SU-DHL-6 (cell line): ENCODE results near the gene MAGI3.

Experiments used
- H2AFZ ChIP-seq: fragments of 200-600 bp; sonication (generic); 2 replicates; pipeline ENCODE4 v1.6.1; 2014; ENCODE audit warnings: low read depth, mild to moderate bottlenecking, moderate library complexity, mixed read lengths, antibody characterized with exemption, low read length; ENCODE audit not compliant: severe bottlenecking
- H3F3A ChIP-seq: fragments of 200-600 bp; shearing (Covaris generic); 2 replicates; pipeline ENCODE4 v1.6.0; 2016; ENCODE audit warnings: antibody characterized with exemption, mild to moderate bottlenecking; ENCODE audit not compliant: insufficient read depth
- H3K27ac ChIP-seq: fragments of 200-600 bp; sonication (generic); 2 replicates; pipeline ENCODE4 v1.5.1; 2016; ENCODE audit warnings: low read depth, mild to moderate bottlenecking, low read length, moderate library complexity, mixed read lengths
- H3K27me3 ChIP-seq: fragments of 200-600 bp; sonication (generic), shearing (Covaris generic); 2 replicates; pipeline ENCODE4 v1.6.0; 2014; ENCODE audit warnings: mild to moderate bottlenecking, low read length
- H3K36me3 ChIP-seq: fragments of 200-600 bp; sonication (generic); 2 replicates; pipeline ENCODE4 v1.6.1; 2014; ENCODE audit warnings: mild to moderate bottlenecking, low read length, mixed read lengths
- H3K4me2 ChIP-seq: fragments of 300-600, 200-600 bp; shearing (Covaris generic), sonication (generic); 2 replicates; pipeline ENCODE4 v1.6.0; 2014; ENCODE audit warnings: low read length, low read depth, mild to moderate bottlenecking; ENCODE audit not compliant: poor library complexity, severe bottlenecking
- H3K4me3 ChIP-seq: fragments of 200-600 bp; sonication (generic); 2 replicates; pipeline ENCODE4 v1.5.1; 2014; ENCODE audit warnings: antibody characterized with exemption, low read length, mild to moderate bottlenecking, mixed read lengths; ENCODE audit not compliant: insufficient read depth, poor library complexity, severe bottlenecking
- H3K79me2 ChIP-seq: fragments of 200-600 bp; sonication (generic); 2 replicates; pipeline ENCODE4 v1.6.1; 2014; ENCODE audit warnings: mild to moderate bottlenecking, low read length, moderate library complexity; ENCODE audit not compliant: insufficient read depth
- H3K9ac ChIP-seq: fragments of 200-600 bp; sonication (generic); 2 replicates; pipeline ENCODE4 v1.7.0; 2014; ENCODE audit warnings: mild to moderate bottlenecking, low read length
- H3K9me2 ChIP-seq: fragments of 200-600 bp; sonication (generic); replicated peaks from 2 replicates; pipeline ENCODE4 v1.6.1; 2014; ENCODE audit warnings: low read length; ENCODE audit not compliant: insufficient read depth
- H3K9me3 ChIP-seq: fragments of 200-600 bp; sonication (generic); 2 replicates; pipeline ENCODE4 v1.6.1; 2014; ENCODE audit warnings: low read length, mixed read lengths; ENCODE audit not compliant: insufficient read depth
- H4K20me1 ChIP-seq: fragments of 200-600 bp; sonication (generic); 2 replicates; pipeline ENCODE4 v1.6.1; 2014; ENCODE audit warnings: low read depth, mild to moderate bottlenecking, antibody characterized with exemption, low read length, moderate library complexity, mixed read lengths
- EZH2phosphoT487 ChIP-seq: fragments of 200-600 bp; sonication (generic), shearing (Covaris generic); conservative IDR thresholded peaks from 2 replicates; pipeline ENCODE4 v1.6.1; 2018; ENCODE audit warnings: mild to moderate bottlenecking, antibody characterized with exemption, low read length, moderate library complexity, mixed read lengths
- TF ChIP-seq, protein P1 (sequence below): fragments of 200-600 bp; sonication (generic); IDR thresholded peaks from one replicate; pipeline ENCODE4 v1.5.1; 2017; ENCODE audit warnings: antibody characterized with exemption, mild to moderate bottlenecking, low read length, moderate library complexity; ENCODE audit not compliant: insufficient read depth, poor library complexity, severe bottlenecking

Gene MAGI3

DNA sequence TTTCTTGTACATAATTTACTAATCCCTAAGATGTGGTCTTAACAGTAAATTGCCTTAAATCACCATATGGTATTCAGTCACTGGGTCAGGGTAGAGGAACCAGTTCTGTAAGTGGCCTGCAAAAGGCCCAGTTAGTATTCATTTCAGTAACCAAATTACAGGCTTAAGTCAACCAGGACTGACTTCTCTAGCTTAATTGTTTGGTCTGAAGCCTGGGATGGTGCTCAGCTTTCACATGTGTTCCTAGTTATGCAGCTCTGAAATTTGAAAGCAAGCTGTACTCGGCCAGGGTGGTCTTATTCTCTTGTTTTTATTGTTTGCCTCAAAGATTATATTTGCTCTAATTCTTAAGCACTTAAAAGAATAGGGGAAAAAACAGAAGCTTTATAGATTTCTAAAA lies 144.6 kb downstream of the MAGI3 start:
- Histone ChIP-seq H3K79me2 (no peaks in the 10 kb centered on the region), H3K9me3 (no peaks in the 10 kb centered on the region), H4K20me1 (no peaks in the 10 kb centered on the region), H3K27ac (no peak overlapping the region), H3K9me2 (no peaks in the 10 kb centered on the region), H2AFZ (no peak overlapping the region), H3F3A (no peaks in the 10 kb centered on the region), H3K27me3 (no peaks in the 10 kb centered on the region), H3K36me3 (no peaks in the 10 kb centered on the region), H3K4me3 (no peak overlapping the region), H3K4me2 (no peak overlapping the region), H3K9ac (no peak overlapping the region)
- TF ChIP-seq, protein P1, sequence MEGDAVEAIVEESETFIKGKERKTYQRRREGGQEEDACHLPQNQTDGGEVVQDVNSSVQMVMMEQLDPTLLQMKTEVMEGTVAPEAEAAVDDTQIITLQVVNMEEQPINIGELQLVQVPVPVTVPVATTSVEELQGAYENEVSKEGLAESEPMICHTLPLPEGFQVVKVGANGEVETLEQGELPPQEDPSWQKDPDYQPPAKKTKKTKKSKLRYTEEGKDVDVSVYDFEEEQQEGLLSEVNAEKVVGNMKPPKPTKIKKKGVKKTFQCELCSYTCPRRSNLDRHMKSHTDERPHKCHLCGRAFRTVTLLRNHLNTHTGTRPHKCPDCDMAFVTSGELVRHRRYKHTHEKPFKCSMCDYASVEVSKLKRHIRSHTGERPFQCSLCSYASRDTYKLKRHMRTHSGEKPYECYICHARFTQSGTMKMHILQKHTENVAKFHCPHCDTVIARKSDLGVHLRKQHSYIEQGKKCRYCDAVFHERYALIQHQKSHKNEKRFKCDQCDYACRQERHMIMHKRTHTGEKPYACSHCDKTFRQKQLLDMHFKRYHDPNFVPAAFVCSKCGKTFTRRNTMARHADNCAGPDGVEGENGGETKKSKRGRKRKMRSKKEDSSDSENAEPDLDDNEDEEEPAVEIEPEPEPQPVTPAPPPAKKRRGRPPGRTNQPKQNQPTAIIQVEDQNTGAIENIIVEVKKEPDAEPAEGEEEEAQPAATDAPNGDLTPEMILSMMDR: no peak
- no peak for TF ChIP-seq EZH2phosphoT487

DNA sequence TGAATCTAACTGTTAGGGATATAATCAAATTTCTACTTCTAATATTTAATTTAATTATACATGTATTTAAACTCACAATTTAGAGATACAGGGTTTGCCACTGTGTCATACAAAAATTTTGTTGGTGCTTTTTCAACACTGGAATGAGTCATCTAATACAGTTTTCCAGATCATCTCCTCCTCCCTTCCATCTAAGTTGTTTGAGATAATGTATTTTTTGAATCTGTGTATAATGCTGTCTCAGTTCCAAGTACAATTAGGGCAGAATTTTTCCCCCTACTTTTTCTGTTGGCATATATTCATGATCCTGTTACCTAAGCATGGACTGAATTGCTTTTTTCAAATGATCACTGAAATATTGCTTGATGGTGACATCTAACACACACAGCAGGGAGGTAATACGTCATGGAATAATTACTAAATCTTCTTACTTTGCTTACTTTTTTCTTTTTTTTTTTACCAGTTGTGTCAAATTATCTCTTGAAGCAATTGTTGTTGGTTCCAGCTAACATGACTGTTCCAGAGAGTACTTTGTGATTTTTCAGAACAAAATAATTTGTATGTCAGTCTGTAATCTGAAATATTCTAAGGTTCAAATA lies 146.0 kb downstream of the MAGI3 start:
- Histone ChIP-seq H3K79me2 (no peaks in the 10 kb centered on the region), H3K27ac (no peak overlapping the region), H3K36me3 (no peaks in the 10 kb centered on the region), H3K9ac (no peak overlapping the region), H3K27me3 (no peaks in the 10 kb centered on the region), H3K4me2 (no peak overlapping the region), H3K9me2 (no peaks in the 10 kb centered on the region), H3K4me3 (no peak overlapping the region), H3K9me3 (no peaks in the 10 kb centered on the region), H2AFZ (no peak overlapping the region), H4K20me1 (no peaks in the 10 kb centered on the region), H3F3A (no peaks in the 10 kb centered on the region)
- TF ChIP-seq EZH2phosphoT487: no peak
- TF ChIP-seq, protein P1: no peak

- TF ChIP-seq EZH2phosphoT487: no peak
- H3K4me2 ChIP-seq: no peak overlapping the region
- no peaks in the 10 kb centered on the region for H3K27me3 ChIP-seq
- no peaks in the 10 kb centered on the region for H3K79me2 ChIP-seq
- H3F3A ChIP-seq: no peaks in the 10 kb centered on the region
- no peaks in the 10 kb centered on the region for H4K20me1 ChIP-seq
- no peaks in the 10 kb centered on the region for H3K36me3 ChIP-seq
- no peak overlapping the region for H2AFZ ChIP-seq
- no peak overlapping the region for H3K27ac ChIP-seq
- H3K9ac ChIP-seq: no peak overlapping the region
- no peaks in the 10 kb centered on the region for H3K9me2 ChIP-seq
- no peaks in the 10 kb centered on the region for H3K9me3 ChIP-seq
- H3K4me3 ChIP-seq: no peak overlapping the region
Observed at GRCh38 chr1:113538225-113538624, 147.9 kb downstream of the MAGI3 start.

GRCh38 chr1:113540335-113540734 lies 150.0 kb downstream of the MAGI3 start:
- Histone ChIP-seq H3K9ac (no peak overlapping the region), H3K9me2 (no peaks in the 10 kb centered on the region), H3K4me3 (no peak overlapping the region), H3K79me2 (no peaks in the 10 kb centered on the region), H3K4me2 (no peak overlapping the region), H3K27me3 (no peaks in the 10 kb centered on the region), H3K36me3 (no peaks in the 10 kb centered on the region), H3K9me3 (no peaks in the 10 kb centered on the region), H2AFZ (no peak overlapping the region), H3K27ac (no peak overlapping the region), H4K20me1 (no peaks in the 10 kb centered on the region), H3F3A (no peaks in the 10 kb centered on the region)
- TF ChIP-seq EZH2phosphoT487: no peak
- TF ChIP-seq, protein P1: no peak
